GM18526 (cell line): ENCODE data around the gene ARID4B.

Source experiments
- POLR2A ChIP-seq: IDR thresholded peaks from 3 replicates; pipeline ENCODE4 v1.6.1; 2011; ENCODE audit not compliant: insufficient read length; ENCODE audit errors: extremely low read depth

The ARID4B gene

GRCh38 chr1:235336903-235337302 is 8.9 kb upstream of the ARID4B start:
- no peak for TF ChIP-seq POLR2A

- TF ChIP-seq POLR2A: no peak
These were observed 3.4 kb upstream of the ARID4B start for GRCh38 chr1:235331401-235331800.

- TF ChIP-seq POLR2A: no peak
These were observed 2.9 kb upstream of the ARID4B start for GRCh38 chr1:235330918-235331285.

GRCh38 chr1:235329139-235329902 is 1.3 kb upstream of the ARID4B start:
- TF ChIP-seq POLR2A: no peak

DNA sequence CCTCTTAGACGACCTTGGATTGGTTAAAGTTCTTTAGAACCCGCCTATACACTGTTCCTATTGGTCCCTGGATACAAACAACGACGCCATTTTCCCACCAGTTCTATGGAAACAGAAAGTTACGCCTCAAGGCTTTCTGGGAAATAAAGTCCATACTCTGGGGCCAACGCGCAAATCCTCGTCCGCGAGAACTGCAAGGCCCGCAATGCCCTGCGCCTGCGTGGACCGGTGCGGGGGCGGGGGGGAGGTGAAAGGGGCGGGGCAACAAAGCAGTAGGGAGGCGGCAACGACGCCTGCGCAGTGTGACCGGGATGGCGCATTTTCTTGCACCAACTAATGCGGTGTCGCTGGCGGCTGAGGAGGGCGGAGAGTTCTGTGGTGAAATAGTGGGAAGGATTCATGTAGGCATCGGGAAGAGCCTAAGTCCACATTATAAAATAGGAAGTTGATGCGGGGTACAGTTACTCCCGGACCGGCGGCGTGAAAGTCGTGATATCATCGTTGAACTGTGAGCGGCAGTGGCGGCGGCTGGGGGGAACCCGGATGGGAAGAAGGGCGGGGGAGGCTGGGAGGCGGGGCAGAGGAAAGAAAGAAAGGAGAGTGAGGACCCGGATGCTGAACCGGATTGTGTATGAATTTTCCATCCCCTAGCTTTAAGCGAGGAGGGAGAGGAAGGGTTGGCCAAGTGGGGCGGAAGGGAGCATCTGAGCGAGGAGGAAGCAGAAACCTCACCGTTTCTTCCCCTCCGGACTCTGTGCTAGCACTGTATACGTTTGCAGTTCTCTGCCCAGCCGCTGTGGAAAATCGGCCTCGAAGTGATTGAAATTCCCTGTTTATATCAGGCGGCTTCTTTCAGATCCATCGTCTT is 526 bp upstream of the ARID4B start, which contains the start of gene GGPS1:
Gene GGPS1 (plus strand): TSS at position 300 of the 868 bp plus-strand sequence. CDS start 6,695 bp downstream, outside the sequence.
- TF ChIP-seq POLR2A: peak; percentile 79

DNA sequence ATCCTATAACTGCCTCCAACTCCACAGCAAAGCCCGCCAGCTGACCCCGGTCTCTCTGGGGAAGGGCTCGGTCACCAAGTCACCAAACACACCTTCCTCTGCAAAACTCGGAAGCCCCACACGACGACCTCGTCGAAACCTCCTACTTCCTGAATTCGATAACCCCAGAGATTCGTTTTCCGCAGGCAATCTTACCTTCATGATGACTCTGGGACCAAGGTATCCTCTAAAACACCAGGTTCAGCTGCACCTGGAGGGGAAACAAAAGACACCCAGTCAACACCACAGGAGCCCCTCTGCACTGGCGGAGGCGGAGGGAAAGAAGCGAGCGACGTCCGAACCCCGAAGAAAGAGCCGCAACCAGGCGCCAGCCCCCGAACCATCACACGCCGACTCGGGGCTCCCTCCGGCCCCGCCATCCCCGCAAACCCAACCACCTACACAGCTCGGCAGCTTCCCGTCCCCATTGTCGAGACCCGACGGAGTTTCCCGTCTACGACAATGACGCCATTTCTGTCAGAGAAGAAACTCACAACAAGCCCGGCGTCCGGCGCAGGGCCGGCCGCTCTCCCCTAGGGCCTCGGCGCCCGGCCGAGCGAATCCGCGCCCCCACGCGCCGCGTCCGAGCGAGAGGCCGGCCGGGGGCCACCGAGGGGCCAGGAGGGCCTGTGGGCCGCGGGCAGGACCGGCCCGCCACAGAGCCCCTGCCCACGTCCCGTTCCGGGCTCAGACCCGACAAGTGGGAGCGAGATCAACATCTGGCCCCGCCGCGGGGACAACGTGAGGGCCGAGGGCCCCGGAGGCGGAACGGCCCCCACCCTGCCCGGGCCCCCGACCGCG is 1.0 kb downstream of the ARID4B start:
- TF ChIP-seq POLR2A: no peak

DNA sequence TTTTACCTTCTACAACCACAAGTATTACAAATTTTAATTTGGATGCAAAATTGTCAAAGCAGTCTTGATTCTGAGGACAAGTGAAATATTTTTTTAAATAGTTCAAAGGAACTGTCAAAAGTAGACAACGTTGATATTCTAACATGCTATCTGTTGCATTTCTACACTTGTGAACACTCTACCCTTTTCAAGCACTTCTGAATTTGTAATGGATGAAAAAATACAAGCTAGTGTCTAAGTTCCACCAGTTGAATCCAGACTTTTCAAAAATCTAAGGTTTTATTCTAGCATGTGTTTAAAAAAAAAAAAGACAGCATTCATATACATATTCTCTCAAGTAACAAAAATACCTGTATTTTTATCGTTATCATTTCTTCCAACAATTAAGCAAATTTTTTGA is 2.1 kb downstream of the ARID4B start:
- no peak for TF ChIP-seq POLR2A

DNA sequence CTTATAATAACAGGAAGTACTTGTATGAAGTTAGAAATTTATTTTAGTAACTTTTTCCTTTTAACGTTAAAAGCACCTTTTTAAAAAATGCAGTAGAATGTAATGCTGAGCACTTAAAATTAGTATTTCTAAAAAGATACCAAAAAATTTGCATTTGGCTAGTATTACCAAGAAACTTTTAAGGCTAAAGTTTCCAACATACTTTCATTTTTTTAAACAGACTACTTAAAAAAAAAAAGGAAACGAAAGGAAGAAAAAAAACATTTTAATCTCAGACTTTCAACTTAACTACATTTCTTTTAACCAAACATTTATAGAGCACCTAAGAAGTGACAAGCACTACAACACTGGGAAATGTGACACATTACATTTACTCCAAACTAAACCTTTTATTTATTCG is 2.8 kb downstream of the ARID4B start:
- no peak for TF ChIP-seq POLR2A

DNA sequence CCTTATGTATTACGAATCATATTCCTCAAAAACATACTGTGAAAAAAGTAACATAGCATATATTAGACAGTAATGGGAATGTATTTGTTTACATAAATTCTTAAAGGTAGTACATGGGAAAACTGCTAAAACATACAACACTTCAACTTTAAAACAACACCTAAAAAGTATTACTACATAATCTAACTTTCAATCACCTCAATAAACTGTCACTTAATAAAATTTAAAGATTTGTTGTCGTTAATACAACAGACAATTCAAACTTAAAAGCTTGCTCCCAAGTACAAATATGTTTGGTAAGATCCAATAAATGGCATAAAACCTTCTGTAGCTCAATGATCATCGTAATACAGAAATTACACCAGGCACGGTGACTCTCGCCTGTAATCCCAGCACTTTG is 3.7 kb downstream of the ARID4B start:
- TF ChIP-seq POLR2A: no peak

DNA sequence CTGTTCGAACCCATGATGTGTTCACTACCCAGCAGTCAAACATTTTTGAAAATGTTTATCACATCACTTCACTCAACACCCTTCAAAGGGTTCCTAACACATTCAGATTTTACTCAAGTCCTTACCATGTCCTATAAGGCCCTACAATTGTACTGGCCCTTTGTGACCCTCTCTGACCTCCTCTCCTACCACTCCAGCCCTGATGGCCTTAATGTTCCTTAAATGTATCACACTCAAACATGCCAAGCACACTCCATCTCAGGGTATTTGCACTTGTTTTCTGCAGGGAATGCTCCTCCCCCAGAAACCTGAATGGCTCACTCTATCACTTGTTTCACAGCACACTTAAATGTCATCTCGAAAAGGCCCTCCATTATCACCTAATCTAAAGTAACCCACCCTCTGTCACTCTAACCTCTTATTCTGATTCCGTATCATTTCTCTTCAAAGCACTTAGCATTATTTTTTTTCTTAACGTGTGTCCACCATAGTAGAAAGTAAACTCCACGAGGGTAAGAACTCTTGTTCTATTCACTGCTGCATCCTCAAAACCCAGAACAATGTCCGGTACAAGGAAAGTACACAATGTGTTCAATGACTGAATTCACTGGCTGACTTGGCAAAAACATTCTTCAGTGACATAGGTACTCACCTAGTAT is 7.3 kb downstream of the ARID4B start:
- TF ChIP-seq POLR2A: no peak

DNA sequence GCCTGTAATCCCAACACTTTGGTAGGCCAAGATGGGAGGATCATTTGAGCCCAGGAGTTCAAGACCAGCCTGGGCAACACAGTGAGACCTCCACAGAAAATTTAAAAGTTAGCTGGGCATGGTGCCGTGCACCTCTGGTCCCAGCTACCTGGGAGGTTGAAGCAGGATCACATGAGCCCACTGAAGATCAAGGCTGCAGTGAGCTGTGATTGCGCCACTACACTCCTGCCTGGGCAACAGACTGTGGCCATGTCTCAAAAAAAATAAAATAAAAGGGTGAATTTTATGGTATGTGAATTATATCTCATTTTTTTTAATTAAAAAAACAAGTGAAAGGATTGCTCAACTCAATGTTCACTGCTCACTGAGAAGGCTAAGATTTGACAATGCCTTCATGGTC is 8.7 kb downstream of the ARID4B start:
- TF ChIP-seq POLR2A: no peak

- no peak for TF ChIP-seq POLR2A
These were observed 10.8 kb downstream of the ARID4B start for GRCh38 chr1:235317168-235317567.

DNA sequence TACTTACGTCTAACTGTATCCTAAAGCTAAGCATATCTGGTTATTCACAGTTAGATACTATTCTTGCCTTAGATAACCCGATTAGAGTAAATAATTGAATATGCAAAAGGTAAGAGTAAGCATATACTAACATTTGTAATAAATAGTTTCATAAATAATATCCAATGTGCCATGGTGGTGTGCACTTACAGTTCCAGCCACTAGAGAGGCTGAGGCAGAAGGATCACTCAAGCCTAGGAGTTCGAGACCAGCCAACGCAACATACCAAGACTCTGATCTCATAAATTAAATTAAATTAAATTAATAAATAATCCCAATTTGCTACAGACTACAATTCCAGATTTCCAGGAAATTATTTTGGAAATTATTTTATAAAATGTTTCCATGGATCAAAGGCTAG is 12.2 kb downstream of the ARID4B start:
- TF ChIP-seq POLR2A: no peak

DNA sequence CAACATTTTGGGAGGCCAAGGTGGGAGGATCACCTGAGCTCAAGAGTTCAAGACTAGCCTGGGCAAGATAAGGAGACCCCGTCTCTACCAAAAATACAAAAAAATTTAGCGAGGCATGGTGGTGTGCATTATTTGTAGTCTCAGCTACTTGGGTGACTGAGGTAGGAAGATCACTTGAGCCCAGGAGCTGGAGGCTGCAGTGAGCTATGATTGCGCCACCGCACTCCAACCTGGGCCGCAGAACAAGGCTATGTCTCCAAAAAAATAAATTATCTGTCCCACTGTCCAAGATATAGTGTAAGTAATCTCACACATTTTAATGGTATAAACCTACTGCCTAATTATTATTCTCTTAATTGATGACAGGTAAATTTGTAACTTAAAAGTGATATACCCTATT is 12.8 kb downstream of the ARID4B start:
- TF ChIP-seq POLR2A: no peak
